Thoracic aorta (tissue), 2 donors: ENCODE data around the gene C3orf22. TPM values are rescaled to one million over a fixed set of nuclear protein-coding genes. Genes with fewer than 3 reads are reported as not detected.

Source experiments
- ATAC-seq: fragments of 150-250 bp; one replicate; pipeline ENCODE4 v1.8.0; 2017; ENCODE audit warnings: low read depth; ENCODE audit not compliant: insufficient number of reproducible peaks, low FRiP score
- DNase-seq: peaks from one replicate; pipeline ENCODE4 v3.0.0-alpha.2; 2020; ENCODE audit warnings: low spot score
- H3K27ac ChIP-seq, 2 donors: fragments of 200-600 bp; sonication (generic); 1 replicate in 1 of 2; 2 replicates in 1 of 2; pipeline ENCODE4 v1.5.1; 2016; ENCODE audit warnings: mild to moderate bottlenecking in 2 of 2, moderate library complexity in 2 of 2
- H3K27me3 ChIP-seq: fragments of 200-600 bp; sonication (generic); replicated peaks from 2 replicates; pipeline ENCODE4 v1.6.0; 2016; ENCODE audit warnings: mild to moderate bottlenecking; ENCODE audit not compliant: insufficient read depth
- H3K36me3 ChIP-seq: fragments of 200-600 bp; sonication (generic); one replicate; pipeline ENCODE4 v1.5.1; 2016
- H3K4me1 ChIP-seq, 2 donors: fragments of 200-600 bp; sonication (generic); 1 replicate in 1 of 2; 2 replicates in 1 of 2; pipeline versions ENCODE4 v1.5.1 to v1.6.0; 2016; ENCODE audit warnings: low read depth in 2 of 2, mild to moderate bottlenecking in 1 of 2; ENCODE audit not compliant: control insufficient read depth in 1 of 2
- H3K4me3 ChIP-seq: fragments of 200-600 bp; sonication (generic); 2 replicates; pipeline ENCODE4 v1.5.1; 2016; ENCODE audit warnings: mild to moderate bottlenecking
- H3K9me3 ChIP-seq: fragments of 200-600 bp; sonication (generic); 2 replicates; pipeline ENCODE4 v1.5.1; 2016
- CTCF ChIP-seq: fragments of 200-600 bp; sonication (generic); IDR thresholded peaks from one replicate; pipeline ENCODE4 v1.5.1; 2019; ENCODE audit warnings: antibody characterized with exemption
- total RNA-seq, 2 donors: library from RNA; depleted of rRNA; stranded (reverse); fragments of >200 nt; gene quantifications; one replicate each; pipeline versions ENCODE4 v1.1.0 to v1.2.3, GENCODE V29; 2016

C3orf22 gene
- total RNA-seq, 2 donors from 2014 or later, result not detected

GRCh38 chr3:126573492-126574117 lies 14.9 kb upstream of the C3orf22 start:
- Histone ChIP-seq H3K4me1 (no peaks in the 10 kb centered on the region), H3K36me3 (no peaks in the 10 kb centered on the region), H3K4me3 (no peak overlapping the region), H3K27ac (no peak overlapping the region), H3K27me3 (no peaks in the 10 kb centered on the region), H3K9me3 (no peaks in the 10 kb centered on the region)
- no peak for TF ChIP-seq CTCF
- ATAC-seq (no peak), DNase-seq (no peak)

GRCh38 chr3:126571078-126571477 lies 12.3 kb upstream of the C3orf22 start:
- no peaks in the 10 kb centered on the region for H3K27me3 ChIP-seq
- DNase-seq (no peak), ATAC-seq (no peak)
- H3K4me1 ChIP-seq, result no peaks in the 10 kb centered on the region
- H3K9me3 ChIP-seq, result no peaks in the 10 kb centered on the region
- no peaks in the 10 kb centered on the region for H3K36me3 ChIP-seq
- H3K4me3 ChIP-seq, result no peak overlapping the region
- no peak for TF ChIP-seq CTCF
- H3K27ac ChIP-seq, result no peak overlapping the region

- DNase-seq (no peak), ATAC-seq (no peak)
- Histone ChIP-seq H3K4me1 (no peaks in the 10 kb centered on the region), H3K27ac (no peak overlapping the region), H3K9me3 (no peaks in the 10 kb centered on the region), H3K36me3 (no peaks in the 10 kb centered on the region), H3K4me3 (no peak overlapping the region), H3K27me3 (no peaks in the 10 kb centered on the region)
- TF ChIP-seq CTCF, result no peak
These were observed 11.4 kb upstream of the C3orf22 start for GRCh38 chr3:126570103-126570541.

- no peaks in the 10 kb centered on the region for H3K36me3 ChIP-seq
- no peak overlapping the region for H3K27ac ChIP-seq
- H3K27me3 ChIP-seq, result no peaks in the 10 kb centered on the region
- DNase-seq (no peak), ATAC-seq (no peak)
- no peaks in the 10 kb centered on the region for H3K9me3 ChIP-seq
- H3K4me3 ChIP-seq, result no peak overlapping the region
- no peaks in the 10 kb centered on the region for H3K4me1 ChIP-seq
- TF ChIP-seq CTCF, result no peak
These were observed 10.8 kb upstream of the C3orf22 start for GRCh38 chr3:126569390-126569975.

GRCh38 chr3:126568776-126569342 lies 10.1 kb upstream of the C3orf22 start:
- Histone ChIP-seq H3K4me1 (no peaks in the 10 kb centered on the region), H3K4me3 (no peak overlapping the region), H3K36me3 (no peaks in the 10 kb centered on the region), H3K27me3 (no peaks in the 10 kb centered on the region), H3K27ac (no peak overlapping the region), H3K9me3 (no peaks in the 10 kb centered on the region)
- ATAC-seq (no peak), DNase-seq (no peak)
- TF ChIP-seq CTCF, result no peak
